A549 (cell line): ENCODE data around the gene ZNF143. TPM values are rescaled to one million over a fixed set of nuclear protein-coding genes. Genes with fewer than 3 reads are reported as not detected.

Source experiments
- ATAC-seq, 2 experiments: fragments of 200-7000 bp in 1 of 2; fragments of >200 bp in 1 of 2; cut with Nextera tagmentation in 1 of 2; cut with Tn5 transposase in 1 of 2; 3 replicates each; pipeline versions ENCODE4 v1.8.0 to v1.9.1; 2018 to 2020; ENCODE audit warnings: mild to moderate bottlenecking in 1 of 2, moderate library complexity in 1 of 2
- CTCF ChIA-PET: fragments of 300-600 bp; sonication (Branson Sonifier 250); formaldehyde crosslinking; extraction: SDS; loops from one replicate; lab custom pipeline; 2021; ENCODE audit warnings: antibody characterized with exemption, inconsistent platforms; lab: Yijun Ruan, JAX
- POLR2A ChIA-PET: fragments of 350-600 bp; formaldehyde crosslinking; extraction: SDS; loops from one replicate; lab custom pipeline; 2021; ENCODE audit warnings: antibody characterized with exemption, inconsistent platforms; lab: Yijun Ruan, JAX
- DNase-seq, 2 experiments: peaks; one replicate each; pipeline versions ENCODE4 v3.0.0 to v3.0.0-alpha.2; 2011 to 2016; ENCODE audit warnings: low read depth in 1 of 2, low spot score in 1 of 2
- FAIRE-seq: peaks from 2 replicates; lab custom pipeline; 2011; peaks lifted over from hg19 to GRCh38; lab: Jason Lieb, UNC
- H3K27ac ChIP-seq, 2 experiments: fragments of >200 bp; sonication (Bioruptor Twin); formaldehyde crosslinking; 3 replicates each; pipeline ENCODE4 v1.5.1; 2016 to 2017
- H3K4me1 ChIP-seq: fragments of >200 bp; sonication (Bioruptor Twin); formaldehyde crosslinking; 3 replicates; pipeline ENCODE4 v1.6.1; 2016
- H3K4me2 ChIP-seq: fragments of >200 bp; sonication (Bioruptor Twin); formaldehyde crosslinking; 3 replicates; pipeline ENCODE4 v1.6.1; 2016
- H3K4me3 ChIP-seq: fragments of >200 bp; sonication (Bioruptor Twin); formaldehyde crosslinking; 3 replicates; pipeline ENCODE4 v1.5.1; 2016
- H3K9me3 ChIP-seq: fragments of >200 bp; sonication (Bioruptor Twin); formaldehyde crosslinking; 3 replicates; pipeline ENCODE4 v1.6.1; 2016
- CBX2 ChIP-seq: fragments of 200-600 bp; sonication (generic); IDR thresholded peaks from 2 replicates; pipeline ENCODE4 v1.6.1; 2016; ENCODE audit warnings: low read depth, mild to moderate bottlenecking, borderline replicate concordance
- CHD2 ChIP-seq: fragments of 150-350 bp; IDR thresholded peaks from 2 replicates; pipeline ENCODE4 v1.6.1; 2014; ENCODE audit warnings: low read length; ENCODE audit not compliant: partially characterized antibody
- EHF ChIP-seq: fragments of 250-450 bp; sonication (Bioruptor Pico); IDR thresholded peaks from 2 replicates; pipeline ENCODE4 v1.5.0; 2020; ENCODE audit warnings: mild to moderate bottlenecking
- EHMT2 ChIP-seq: fragments of 200-600 bp; sonication (generic); IDR thresholded peaks from 2 replicates; pipeline ENCODE4 v1.6.1; 2016; ENCODE audit warnings: antibody characterized with exemption, low read depth, mild to moderate bottlenecking, moderate library complexity
- ELK1 ChIP-seq: fragments of 150-350 bp; IDR thresholded peaks from 2 replicates; pipeline ENCODE4 v1.6.1; 2014; ENCODE audit warnings: low read depth, mild to moderate bottlenecking, low read length
- EP300 ChIP-seq, 2 experiments: fragments of >200 bp; sonication (Bioruptor Twin); formaldehyde crosslinking; IDR thresholded peaks; 2 replicates in 1 of 2; 3 replicates in 1 of 2; pipeline ENCODE4 v1.6.1; 2016 to 2017
- ESRRA ChIP-seq: fragments of 150-350 bp; IDR thresholded peaks from 2 replicates; pipeline ENCODE4 v1.6.1; 2014; ENCODE audit warnings: mild to moderate bottlenecking, low read length, borderline replicate concordance
- FOSB ChIP-seq: fragments of 250-450 bp; sonication (Bioruptor Pico); IDR thresholded peaks from 2 replicates; pipeline ENCODE4 v1.5.0; 2020; ENCODE audit warnings: mild to moderate bottlenecking, moderate library complexity
- HEYL ChIP-seq: fragments of 250-450 bp; sonication (Bioruptor Pico); IDR thresholded peaks from 2 replicates; pipeline ENCODE4 v1.8.0; 2021; ENCODE audit warnings: mild to moderate bottlenecking, moderate library complexity
- MAZ ChIP-seq: fragments of 150-350 bp; IDR thresholded peaks from 2 replicates; pipeline ENCODE4 v1.6.1; 2014; ENCODE audit warnings: antibody characterized with exemption, low read depth, low read length, borderline replicate concordance
- NFE2L2 ChIP-seq: fragments of 150-350 bp; conservative IDR thresholded peaks from 2 replicates; pipeline ENCODE4 v1.6.1; 2014; ENCODE audit warnings: low read length
- PHF8 ChIP-seq: fragments of 200-600 bp; sonication (generic); IDR thresholded peaks from 2 replicates; pipeline ENCODE4 v1.6.1; 2016; ENCODE audit warnings: low read depth, mild to moderate bottlenecking, antibody characterized with exemption, moderate library complexity, borderline replicate concordance
- POLR2A ChIP-seq: IDR thresholded peaks from 2 replicates; pipeline ENCODE4 v1.6.1; 2012; ENCODE audit warnings: mild to moderate bottlenecking, low read length
- RAD21 ChIP-seq, 2 experiments: fragments of >200 bp in 1 of 2; sonication (Bioruptor Twin) in 1 of 2; formaldehyde crosslinking in 1 of 2; IDR thresholded peaks in 1 of 2; conservative IDR thresholded peaks in 1 of 2; 2 replicates in 1 of 2; 3 replicates in 1 of 2; pipeline ENCODE4 v1.6.1; 2012 to 2018; ENCODE audit warnings: inconsistent platforms in 1 of 2
- USF2 ChIP-seq: fragments of 450-650 bp; IDR thresholded peaks from 2 replicates; pipeline ENCODE4 v1.6.1; 2014; ENCODE audit warnings: antibody characterized with exemption
- ZFP36 ChIP-seq: fragments of 450-650 bp; IDR thresholded peaks from 2 replicates; pipeline ENCODE4 v1.6.1; 2014; ENCODE audit warnings: borderline replicate concordance; ENCODE audit not compliant: partially characterized antibody
- WGBS: methylation state at CpG from one replicate; pipeline ENCODE4 v1.1.6; 2017; ENCODE audit errors: missing lambda C conversion rate; 5-methylcytosine and 5-hydroxymethylcytosine counted together
- polyA plus RNA-seq, 4 experiments: library from polyadenylated mRNA; depleted of rRNA in 3 of 4; stranded (reverse); fragments of >200 nt; fragmentation: RNase III in 1 of 4; extraction: RNeasy Plus Mini Kit Qiagen cat#74134 plus additional on column Dnase treatment in 1 of 4; gene quantifications; 2 replicates in 3 of 4; 3 replicates in 1 of 4; pipeline ENCODE4 v1.2.3, GENCODE V29; 2011 to 2017
- TF ChIP-seq, protein P1 (sequence below): fragments of >200 bp; sonication (Bioruptor Twin); formaldehyde crosslinking; IDR thresholded peaks from 3 replicates; pipeline ENCODE4 v1.5.1; 2016

Gene ZNF143
- polyA plus RNA-seq, 2 of the 4 experiments (the other 2 are of a cell fraction): 14.4 to 38.4 TPM

- Histone ChIP-seq H3K4me1 (no peaks in the 10 kb centered on the region), H3K27ac (no peak overlapping the region), H3K9me3 (no peaks in the 10 kb centered on the region), H3K4me3 (no peak overlapping the region), H3K4me2 (no peak overlapping the region)
- peak; percentile 18 for FAIRE-seq
- DNase-seq: no peak
- CTCF ChIA-PET: interaction anchor here (0.6 to 2.9 kb wide), 5 partner anchors 10 to 59 kb away, joined by 3 to 16 read pairs (median 3); no protein-coding TSS in a partner anchor
- ATAC-seq: no peak
- POLR2A ChIA-PET: interaction anchor here (2.9 kb wide), 1 partner anchor 13 kb away, joined by 10 read pairs; the partner anchor contains the start of gene ZNF143
- TF ChIP-seq EHMT2: no peak
- no peak for TF ChIP-seq ZFP36
- no peak for TF ChIP-seq MAZ
- TF ChIP-seq, protein P1, sequence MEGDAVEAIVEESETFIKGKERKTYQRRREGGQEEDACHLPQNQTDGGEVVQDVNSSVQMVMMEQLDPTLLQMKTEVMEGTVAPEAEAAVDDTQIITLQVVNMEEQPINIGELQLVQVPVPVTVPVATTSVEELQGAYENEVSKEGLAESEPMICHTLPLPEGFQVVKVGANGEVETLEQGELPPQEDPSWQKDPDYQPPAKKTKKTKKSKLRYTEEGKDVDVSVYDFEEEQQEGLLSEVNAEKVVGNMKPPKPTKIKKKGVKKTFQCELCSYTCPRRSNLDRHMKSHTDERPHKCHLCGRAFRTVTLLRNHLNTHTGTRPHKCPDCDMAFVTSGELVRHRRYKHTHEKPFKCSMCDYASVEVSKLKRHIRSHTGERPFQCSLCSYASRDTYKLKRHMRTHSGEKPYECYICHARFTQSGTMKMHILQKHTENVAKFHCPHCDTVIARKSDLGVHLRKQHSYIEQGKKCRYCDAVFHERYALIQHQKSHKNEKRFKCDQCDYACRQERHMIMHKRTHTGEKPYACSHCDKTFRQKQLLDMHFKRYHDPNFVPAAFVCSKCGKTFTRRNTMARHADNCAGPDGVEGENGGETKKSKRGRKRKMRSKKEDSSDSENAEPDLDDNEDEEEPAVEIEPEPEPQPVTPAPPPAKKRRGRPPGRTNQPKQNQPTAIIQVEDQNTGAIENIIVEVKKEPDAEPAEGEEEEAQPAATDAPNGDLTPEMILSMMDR: no peak
- no peak for TF ChIP-seq NFE2L2
- no peak for TF ChIP-seq PHF8
- TF ChIP-seq CHD2: no peak
These were observed 12.6 kb downstream of the ZNF143 start for GRCh38 chr11:9473408-9473807.

DNA sequence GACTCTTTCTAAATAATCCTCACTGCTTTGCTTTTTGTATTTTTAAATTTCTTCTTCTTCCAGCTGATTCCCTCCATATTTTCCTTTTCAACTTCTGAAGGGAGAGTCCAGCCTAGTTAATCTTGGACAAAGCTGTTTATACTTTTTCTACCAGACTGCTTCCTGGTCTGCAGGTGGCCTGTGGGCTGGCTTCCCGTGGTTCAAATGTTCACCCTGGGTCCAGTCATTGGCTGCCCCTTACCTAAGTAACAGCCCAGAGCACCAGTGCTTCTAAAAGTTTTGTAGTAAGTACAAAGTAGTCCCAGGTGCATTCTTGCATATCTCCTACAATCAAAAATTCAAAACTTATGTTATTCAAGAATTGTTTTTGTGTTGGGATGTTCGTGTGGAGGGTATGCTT lies 19.1 kb downstream of the ZNF143 start:
- TF ChIP-seq EP300 (IDR thresholded peaks at IDR 0.05): no peak
- TF ChIP-seq HEYL: no peak
- TF ChIP-seq CBX2: no peak
- TF ChIP-seq POLR2A: no peak
- TF ChIP-seq RAD21 (conservative IDR thresholded peaks at IDR 0.05 in 1 of 2, IDR thresholded peaks at IDR 0.05 in 1 of 2): no peak
- TF ChIP-seq EHF (CRISPR knock-in tag): no peak
- TF ChIP-seq USF2: no peak
- TF ChIP-seq ESRRA: no peak
- TF ChIP-seq FOSB (CRISPR knock-in tag): no peak
- no peak for TF ChIP-seq NFE2L2
- Histone ChIP-seq H3K27ac (no peak overlapping the region), H3K9me3 (no peaks in the 10 kb centered on the region), H3K4me1 (no peaks in the 10 kb centered on the region), H3K4me3 (no peak overlapping the region), H3K4me2 (no peak overlapping the region)
- ATAC-seq (no peak), DNase-seq (no peak), FAIRE-seq (no peak)
- ChIA-PET POLR2A (interaction anchor here (1.8 kb wide), 1 partner anchor 19 kb away, joined by 12 read pairs; the partner anchor contains the start of gene ZNF143), CTCF (interaction anchor here (0.8 to 1.9 kb wide), 2 partner anchors 55 to 133 kb away, joined by 3 to 9 read pairs; no protein-coding TSS in a partner anchor)
- 64% methylated on average over 2 of the region's 2 CpGs for WGBS

GRCh38 chr11:9489080-9489765 lies 28.4 kb downstream of the ZNF143 start:
- no peaks in the 10 kb centered on the region for H3K4me1 ChIP-seq
- ChIA-PET CTCF (interaction anchor here (1.0 to 2.5 kb wide), 3 partner anchors 16 to 18 kb away, joined by 3 to 14 read pairs (median 3); no protein-coding TSS in a partner anchor), POLR2A (interaction anchor here (1.1 kb wide), 1 partner anchor 28 kb away, joined by 5 read pairs; the partner anchor contains the start of gene ZNF143)
- no peak for FAIRE-seq
- no peak overlapping the region for H3K4me2 ChIP-seq
- DNase-seq: no peak
- ATAC-seq: no peak
- TF ChIP-seq ELK1: no peak
- no peak overlapping the region for H3K4me3 ChIP-seq
- no peaks in the 10 kb centered on the region for H3K9me3 ChIP-seq
- 73% methylated on average over 3 of the region's 3 CpGs for WGBS
- H3K27ac ChIP-seq: no peak overlapping the region
